ENCODE results near the gene ANGEL1. TPM values are rescaled to one million over a fixed set of nuclear protein-coding genes. Genes with fewer than 3 reads are reported as not detected.

Gene ANGEL1
- total and polyA plus RNA-seq, 2 of the 8 experiments (the other 6 are each of a cell fraction or from before 2014, with no cell fraction given) = 26.8 to 27.2 TPM

GRCh38 chr14:76741074-76741473, 71.6 kb downstream of the ANGEL1 start:
- no peak overlapping the region for H2BK5ac ChIP-seq (ENCODE audit: low read depth, low read length)
- H3K4me3 ChIP-seq (ENCODE audit: extremely low read depth in 1 of 4, insufficient read depth in 2 of 4, low read depth in 3 of 4, low read length in 4 of 4) = no peak overlapping the region
- no peaks in the 10 kb centered on the region for H4K20me1 ChIP-seq (replicated peaks in 1 of 2; ENCODE audit: control insufficient read depth in 1 of 2, insufficient read depth in 2 of 2, low read length in 2 of 2)
- no peak overlapping the region for H2BK20ac ChIP-seq (ENCODE audit: low read length)
- H3K9ac ChIP-seq (replicated peaks in 1 of 4; ENCODE audit: extremely low read depth in 1 of 4, low read depth in 3 of 4, low read length in 3 of 4) = no peak overlapping the region
- H4K8ac ChIP-seq (ENCODE audit: extremely low read depth, insufficient read depth, low read length) = no peak overlapping the region
- no peak overlapping the region for H3K27ac ChIP-seq (ENCODE audit: low read depth, low read length)
- ChIA-PET CTCF (ENCODE audit: partially characterized antibody) (interaction anchor here (0.6 to 0.9 kb wide), 2 partner anchors 31 to 358 kb away, joined by 3 read pairs; no protein-coding TSS in a partner anchor), POLR2A (ENCODE audit: partially characterized antibody) (no interaction called here)
- no peak overlapping the region for H2BK15ac ChIP-seq (ENCODE audit: low read length)
- no peak overlapping the region for H3K4me2 ChIP-seq (ENCODE audit: insufficient read depth in 1 of 2, low read depth in 2 of 2, low read length in 2 of 2)
- no peak overlapping the region for H2BK120ac ChIP-seq (replicated peaks; ENCODE audit: low read depth, low read length)
- FAIRE-seq (no peak), DNase-seq (ENCODE audit: low read depth in 1 of 2, low spot score in 2 of 2) (no peak)
- H3K79me1 ChIP-seq (ENCODE audit: low read depth, low read length) = no peaks in the 10 kb centered on the region
- no peak overlapping the region for H2BK12ac ChIP-seq (ENCODE audit: low read depth, low read length)
- H3K23ac ChIP-seq (ENCODE audit: insufficient read length) = no peak overlapping the region
- no peaks in the 10 kb centered on the region for H3K27me3 ChIP-seq (replicated peaks in 1 of 4; ENCODE audit: control insufficient read depth in 3 of 4, extremely low read depth in 1 of 4, insufficient read depth in 3 of 4, low read length in 3 of 4)
- H3K36me3 ChIP-seq (ENCODE audit: control insufficient read depth in 2 of 4, insufficient read depth in 4 of 4, low read length in 3 of 4) = no peaks in the 10 kb centered on the region
- WGBS, 2 experiments (ENCODE audit: extremely low coverage in 1 of 2, insufficient coverage in 1 of 2, insufficient read length in 1 of 2, insufficient replicate concordance in 2 of 2, low coverage in 1 of 2, low lambda C conversion rate in 2 of 2, missing lambda C conversion rate in 1 of 2) = 90% methylated on average over 1 of the region's 1 CpG; no CpG with 5 or more reads in 1 of the 2 experiments
- H3K14ac ChIP-seq (ENCODE audit: insufficient read length) = no peak overlapping the region
- no peak overlapping the region for H4K5ac ChIP-seq (ENCODE audit: insufficient read length, low read depth, low read length)
- H3K79me2 ChIP-seq (ENCODE audit: control insufficient read depth in 1 of 2, insufficient read depth in 2 of 2, low read length in 2 of 2) = no peaks in the 10 kb centered on the region
- no peak overlapping the region for H3K18ac ChIP-seq (ENCODE audit: extremely low read depth, low read length)
- H3K9me3 ChIP-seq (ENCODE audit: insufficient read depth in 2 of 2, low read depth in 1 of 2, low read length in 1 of 2) = peaks cover 2 to 20% of the 10 kb centered on the region in 2 experiments; a peak in 3 of 4 replicates
- H2AK5ac ChIP-seq (ENCODE audit: low read depth, low read length) = no peak overlapping the region
- H2AFZ ChIP-seq (ENCODE audit: low read length) = no peak overlapping the region
- no peak overlapping the region for H4K91ac ChIP-seq (replicated peaks; ENCODE audit: insufficient read length, low read length)
- H3K23me2 ChIP-seq (ENCODE audit: low read depth, low read length) = no peaks in the 10 kb centered on the region; the same call in 1 of the 2 replicates
- no peaks in the 10 kb centered on the region for H3K4me1 ChIP-seq (replicated peaks in 1 of 4; ENCODE audit: control insufficient read depth in 3 of 4, insufficient read depth in 4 of 4, low read length in 3 of 4)
- H3K4ac ChIP-seq (replicated peaks; ENCODE audit: insufficient read length, low read depth, low read length) = no peak overlapping the region
- H3K56ac ChIP-seq (replicated peaks; ENCODE audit: insufficient read length, low read depth, low read length) = no peak overlapping the region

Data from H1 (cell line).